Measurements from ENCODE around the gene UGCG. TPM values are rescaled to one million over a fixed set of nuclear protein-coding genes. Genes with fewer than 3 reads are reported as not detected.

The UGCG gene
- total and polyA plus RNA-seq, 2 of the 4 experiments (the other 2 are of a cell fraction) = 84.2 to 104 TPM

GRCh38 chr9:111943746-111944145 lies 47.1 kb downstream of the UGCG start:
- H3K4me2 ChIP-seq (ENCODE audit: low read depth, low read length) = no peak overlapping the region
- no peaks in the 10 kb centered on the region for H3K27me3 ChIP-seq (ENCODE audit: control insufficient read depth, insufficient read depth, low read length)
- dilution Hi-C loops (cut with HindIII; ENCODE audit: low sequenced_read_pairs, unreplicated experiment) (no loop called here), in situ Hi-C loops (cut with MboI; ENCODE audit: low sequenced_read_pairs) (loop anchor here (10.0 kb wide), 1 partner anchor 131 kb away; no protein-coding TSS in a partner anchor), intact Hi-C loops (cut with micrococcal nuclease) (loop anchor here (5.0 kb wide), 1 partner anchor 181 kb away; no protein-coding TSS in a partner anchor)
- H2BK120ac ChIP-seq (ENCODE audit: low read depth, low read length) = 0 out of 2 replicates have a peak overlapping the region, but pooled peaks have one; percentile 46
- H2BK20ac ChIP-seq (ENCODE audit: low read depth, low read length) = no peak overlapping the region
- no peak overlapping the region for H3K4ac ChIP-seq (ENCODE audit: low read depth, low read length)
- H4K8ac ChIP-seq (ENCODE audit: low read depth in 2 of 2, low read length in 2 of 2) = peak overlapping the region; percentile 17 to 55; a peak in 2 of 4 replicates
- H3K27ac ChIP-seq (ENCODE audit: insufficient read depth, low read length) = no peak overlapping the region
- no peak for TF ChIP-seq NFE2L2 (IDR thresholded peaks at IDR 0.05; ENCODE audit: low read depth, low read length)
- no peak for TF ChIP-seq RFX5 (IDR thresholded peaks at IDR 0.05; ENCODE audit: low read depth, low read length)
- no peak for TF ChIP-seq MAZ (IDR thresholded peaks at IDR 0.05; ENCODE audit: borderline replicate concordance, low read depth, low read length)
- no peak for TF ChIP-seq CEBPB (IDR thresholded peaks at IDR 0.05; ENCODE audit: low read depth, low read length)
- TF ChIP-seq MXI1 (IDR thresholded peaks at IDR 0.05; ENCODE audit: borderline replicate concordance, low read depth, low read length) = no peak
- ChIA-PET CTCF (interaction anchor here (0.8 to 1.3 kb wide), 3 partner anchors 10 to 131 kb away, joined by 3 to 4 read pairs (median 3); no protein-coding TSS in a partner anchor), POLR2A (ENCODE audit: unreplicated experiment) (no interaction called here)
- no peak for ATAC-seq (ENCODE audit: low read depth)
- H2AK9ac ChIP-seq (replicated peaks; ENCODE audit: low read depth, low read length, poor library complexity) = no peak overlapping the region
- peaks cover 9% of the 10 kb centered on the region for H3K4me1 ChIP-seq (ENCODE audit: control insufficient read depth, insufficient read depth, low read length)
- no peak overlapping the region for H3K23ac ChIP-seq (ENCODE audit: low read depth, low read length)
- H3K9ac ChIP-seq (ENCODE audit: low read depth, low read length) = no peak overlapping the region
- H3K18ac ChIP-seq (ENCODE audit: low read depth, low read length) = no peak overlapping the region
- H3K36me3 ChIP-seq (ENCODE audit: control insufficient read depth, insufficient read depth, low read length) = no peaks in the 10 kb centered on the region
- no peak overlapping the region for H2AFZ ChIP-seq (replicated peaks; ENCODE audit: low read length, poor library complexity)
- no peak overlapping the region for H4K5ac ChIP-seq (ENCODE audit: low read depth, low read length)
- H2AK5ac ChIP-seq (ENCODE audit: low read depth, low read length) = peak overlapping the region; percentile 23; the same call in 1 of the 2 replicates
- peak overlapping the region; percentile 61 for H2BK5ac ChIP-seq (ENCODE audit: low read depth, low read length, poor library complexity, severe bottlenecking)
- peak overlapping the region; percentile 52; the same call in 1 of the 2 replicates for H4K91ac ChIP-seq (ENCODE audit: insufficient read depth, low read depth, low read length)
- H3K4me3 ChIP-seq (ENCODE audit: insufficient read depth, low read depth, low read length) = no peak overlapping the region
- peak overlapping the region; percentile 73; the same call in 1 of the 2 replicates for H3K14ac ChIP-seq (replicated peaks; ENCODE audit: low read depth, low read length)
- H3K9me1 ChIP-seq (ENCODE audit: insufficient read depth, low read length) = peaks cover 10% of the 10 kb centered on the region; the same call in 1 of the 2 replicates
- peaks cover 0 to 7% of the 10 kb centered on the region in 2 experiments; a peak in 2 of 4 replicates for H3K79me1 ChIP-seq (ENCODE audit: low read depth in 1 of 2, low read length in 2 of 2)
- no TSS peak for BruUV-seq (replicated peaks)
- DNase-seq = no peak
- H3K9me3 ChIP-seq (ENCODE audit: control insufficient read depth, insufficient read depth, low read length) = no peaks in the 10 kb centered on the region
- H3K56ac ChIP-seq (ENCODE audit: extremely low read depth, insufficient read depth, low read length) = no peak overlapping the region
- no peak overlapping the region for H2BK15ac ChIP-seq (ENCODE audit: low read depth, low read length)
- WGBS, 2 experiments (ENCODE audit: extremely low coverage in 2 of 2, insufficient read length in 1 of 2) = no CpG with 5 or more reads among the region's 3 CpGs
- H4K20me1 ChIP-seq (ENCODE audit: insufficient read depth, low read length) = no peaks in the 10 kb centered on the region
